Embryonic facial prominence (tissue), 1 donor: Measurements from ENCODE around the gene BRSK1.

Experiments
- DNase-seq: peaks from one replicate; pipeline ENCODE4 v3.0.0-alpha.2; 2016; ENCODE audit errors: extremely low spot score

Gene BRSK1

DNA sequence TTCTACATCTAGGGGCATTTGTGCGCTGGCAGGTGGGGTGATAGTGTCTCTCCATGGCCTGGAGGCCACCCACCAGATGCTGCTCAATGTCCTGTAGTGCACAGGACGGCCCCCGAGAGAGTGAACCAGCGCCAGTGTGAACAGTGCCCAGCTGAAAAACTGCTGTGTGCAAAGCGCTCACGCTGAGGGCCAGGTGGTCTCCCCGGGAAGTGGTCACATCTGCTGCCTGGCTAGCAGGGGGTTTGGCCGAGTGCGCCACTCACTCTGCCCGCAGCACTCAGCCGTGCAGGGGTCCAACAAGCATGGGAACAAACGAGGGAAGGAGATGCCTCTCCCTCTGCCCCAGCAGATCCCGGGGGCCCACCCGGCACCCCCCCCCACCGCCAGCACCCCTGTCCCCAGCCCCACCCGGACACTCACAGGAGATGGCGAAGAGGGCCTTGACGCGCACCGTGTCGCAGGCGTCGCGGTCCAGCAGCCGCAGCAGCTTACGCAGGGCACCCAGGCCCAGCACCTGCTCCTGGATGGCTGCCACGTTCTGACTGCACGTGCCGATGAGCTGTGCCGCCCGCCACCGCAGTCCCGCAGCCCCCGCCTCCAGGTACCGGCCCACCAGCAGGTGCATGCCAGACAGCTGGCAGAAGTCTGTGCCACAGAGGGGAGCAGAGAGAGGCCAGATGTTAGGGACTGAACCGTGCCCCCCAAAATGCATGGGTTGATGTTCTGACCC lies 9.7 kb upstream of the BRSK1 start:
- no peak for DNase-seq

DNA sequence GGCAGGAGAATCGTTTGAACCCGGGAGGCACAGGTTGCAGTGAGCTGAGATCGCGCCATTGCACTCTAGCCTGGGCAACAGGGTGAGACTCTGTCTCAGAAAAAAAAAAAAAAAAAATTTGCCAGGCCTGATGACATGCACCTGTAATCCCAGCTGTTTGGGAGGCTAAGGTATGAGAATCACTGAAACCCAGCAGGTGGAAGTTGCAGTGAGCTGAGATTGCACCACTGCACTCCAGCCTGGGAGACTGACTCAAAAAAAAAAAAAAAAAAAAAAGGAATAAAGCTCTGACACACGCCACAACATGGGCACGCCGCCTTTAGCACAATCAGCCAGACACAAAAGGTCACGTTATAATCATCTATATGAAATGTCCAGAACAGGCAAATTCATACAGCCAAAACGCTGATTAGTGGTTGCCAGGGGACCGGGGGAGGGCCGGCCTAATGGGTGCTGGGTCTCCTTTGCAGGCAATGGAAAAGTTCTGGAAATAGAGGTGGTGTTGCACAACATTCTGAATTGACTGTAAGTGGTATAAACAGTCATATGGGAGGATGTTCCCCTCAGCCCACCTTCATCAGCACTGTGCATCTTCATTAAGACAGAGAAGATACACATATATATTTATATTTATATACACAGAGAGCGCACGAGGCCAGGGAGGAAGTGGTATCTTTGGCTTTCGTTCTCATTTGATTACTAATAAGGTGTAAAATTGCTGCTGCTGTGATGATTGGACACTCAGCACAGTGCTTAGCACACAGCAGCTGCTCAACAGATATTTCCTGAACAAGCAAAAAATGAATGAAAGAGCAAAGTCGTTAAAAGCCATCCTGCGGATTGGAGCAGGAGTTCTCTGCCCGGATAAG lies 7.7 kb upstream of the BRSK1 start:
- DNase-seq = no peak

DNA sequence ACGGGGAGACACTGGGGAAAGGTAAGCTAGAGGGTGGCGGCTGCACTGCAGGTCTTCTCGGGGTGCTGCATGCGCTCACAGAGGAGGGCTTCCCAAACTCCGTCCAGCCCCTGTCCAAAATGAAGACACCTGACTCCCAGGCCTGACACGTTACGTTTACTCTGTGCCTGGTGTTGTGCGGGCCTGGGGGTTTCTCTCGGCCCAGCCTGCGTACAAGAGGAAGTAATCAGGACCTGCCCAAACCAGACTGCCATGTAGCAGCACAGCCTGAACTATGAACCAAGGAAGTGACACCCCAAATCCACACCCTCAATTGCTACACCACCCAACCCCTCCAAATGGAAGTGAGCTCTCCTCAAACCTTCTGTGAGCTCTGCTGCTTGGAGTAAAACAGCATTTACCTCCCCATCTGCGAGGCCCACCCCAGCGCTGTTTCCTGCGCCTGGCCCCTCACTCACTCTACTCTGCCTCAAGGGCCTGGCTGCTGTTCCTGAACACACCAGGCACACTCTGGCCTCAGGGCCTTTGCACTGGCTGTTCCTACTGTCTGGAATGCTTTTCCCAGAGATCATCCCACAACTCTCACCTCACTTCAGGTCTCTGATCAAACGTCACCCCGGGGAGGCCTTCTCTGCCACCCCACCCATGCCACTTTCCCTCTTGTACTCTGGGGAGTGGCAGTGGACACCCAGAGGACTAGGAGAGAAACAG lies 6.9 kb upstream of the BRSK1 start:
- DNase-seq = no peak

DNA sequence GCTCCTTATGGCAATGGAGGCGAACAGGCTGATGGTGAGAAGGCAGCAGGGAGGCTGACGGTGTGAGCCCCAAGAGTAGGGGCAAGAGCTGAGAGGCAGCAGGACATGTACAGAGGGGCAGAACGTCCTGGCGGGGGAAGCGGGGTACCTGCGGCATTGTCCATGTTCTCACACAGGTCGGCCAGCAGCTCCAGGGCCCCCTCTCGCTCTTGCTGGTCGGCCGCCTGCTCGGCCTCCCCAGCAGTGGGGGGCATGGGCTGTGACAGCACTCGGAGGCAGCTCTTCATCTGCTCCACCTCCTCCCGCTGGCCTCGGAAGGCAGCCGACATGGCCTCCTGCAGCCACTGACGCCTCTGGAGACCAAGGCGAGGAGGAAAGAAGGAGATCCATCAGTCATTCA lies 6.3 kb upstream of the BRSK1 start:
- DNase-seq = no peak

DNA sequence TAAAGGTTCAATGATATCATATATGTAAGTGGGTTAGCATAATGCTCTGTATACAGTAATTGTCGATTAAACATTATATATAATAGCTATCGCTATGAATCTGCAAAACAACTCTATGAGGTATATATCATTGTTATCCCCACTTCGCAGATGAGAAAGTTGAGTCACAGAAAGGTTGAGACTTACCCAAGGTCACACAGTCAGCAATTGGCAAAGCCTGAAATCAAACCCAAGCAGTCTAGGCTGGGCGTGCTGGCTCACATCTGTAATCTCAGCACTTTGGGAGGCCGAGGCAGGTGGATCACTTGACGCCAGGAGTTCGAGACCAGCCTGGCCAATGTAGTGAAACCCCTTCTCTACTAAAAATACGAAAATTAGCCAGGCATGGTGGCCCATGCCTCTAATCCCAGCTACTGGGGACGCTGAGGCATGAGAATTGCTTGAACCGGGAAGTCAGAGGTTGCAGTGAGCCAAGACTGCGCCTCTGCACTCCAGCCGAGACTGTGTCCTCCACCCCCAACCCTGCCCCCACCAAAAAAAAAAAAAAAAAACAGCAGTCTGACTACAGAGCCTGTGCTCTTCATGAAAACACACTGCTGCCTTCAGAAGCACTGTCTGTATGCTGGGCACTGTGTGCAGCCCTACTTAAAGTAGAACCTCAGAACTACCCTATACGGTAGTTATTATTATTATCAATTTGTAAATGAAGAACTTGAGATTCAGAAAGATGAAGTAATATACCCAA lies 5.2 kb upstream of the BRSK1 start:
- DNase-seq = no peak

DNA sequence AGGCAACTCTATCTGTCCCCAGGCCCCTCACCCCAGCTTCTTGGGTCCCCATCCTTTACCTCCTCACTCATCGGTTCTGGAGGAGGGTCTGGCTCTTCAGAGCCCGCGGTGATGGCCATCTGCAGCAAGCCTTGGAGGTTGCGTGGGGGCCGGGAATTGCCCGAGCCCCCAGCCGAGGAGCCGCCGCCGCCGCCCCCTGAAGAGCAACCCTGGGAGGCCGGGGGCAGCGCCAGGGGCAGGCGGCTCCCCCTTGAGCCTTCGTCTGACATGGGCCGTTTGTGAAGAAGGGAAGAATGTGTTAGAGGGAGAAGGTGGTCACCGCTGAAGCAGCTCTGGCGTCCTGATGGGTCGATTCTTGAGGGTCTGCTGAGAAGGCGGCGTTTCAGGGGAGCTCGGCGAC lies 4.5 kb upstream of the BRSK1 start:
- no peak for DNase-seq

DNA sequence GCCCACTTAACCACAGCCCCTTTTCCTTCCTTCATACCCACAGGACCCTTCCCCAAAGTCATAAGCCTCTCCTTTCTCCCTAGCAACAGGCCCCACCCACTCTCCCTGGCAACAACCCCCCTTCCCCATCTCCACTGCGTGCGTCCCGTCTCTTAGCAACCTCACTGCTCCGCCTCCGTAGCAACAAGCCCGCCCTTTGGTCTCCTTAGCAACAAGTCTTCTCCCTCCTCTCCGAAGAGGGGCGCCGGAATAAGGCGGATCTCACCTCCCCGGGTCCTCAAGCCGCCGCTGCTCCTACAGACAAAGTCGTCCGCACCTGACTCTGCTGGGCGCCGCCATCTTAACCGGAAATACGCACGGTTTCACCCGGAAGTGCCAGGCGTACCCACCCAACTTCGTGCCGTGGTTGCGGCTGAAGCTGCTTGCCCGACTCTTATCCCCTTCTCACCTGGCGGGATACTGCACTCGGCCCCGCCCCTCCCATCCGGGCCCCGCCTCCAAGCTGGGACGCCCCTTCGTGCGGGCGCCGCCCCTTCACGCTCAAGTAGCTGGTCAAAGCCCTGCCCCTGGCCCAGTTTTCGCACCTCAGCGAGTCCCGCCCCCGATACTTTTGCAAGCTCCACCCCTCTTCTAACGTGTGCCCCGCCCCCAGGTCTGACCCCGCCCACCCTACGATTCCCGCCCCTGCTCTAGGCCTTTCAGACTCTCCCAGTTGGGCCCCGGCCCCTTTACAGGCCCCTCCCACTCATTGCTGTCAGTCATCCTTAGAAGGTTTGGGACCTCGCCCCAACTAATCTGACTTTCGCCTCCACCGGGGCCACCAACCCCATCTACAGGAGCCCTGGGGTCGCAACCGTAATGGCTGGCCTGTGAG lies 3.8 kb upstream of the BRSK1 start, which contains the start of gene HSPBP1:
Gene HSPBP1, minus strand, starts transcription at position 341 of the 874 bp plus-strand sequence. CDS start 502 bp downstream, outside the sequence.
- DNase-seq = peak; percentile 90

DNA sequence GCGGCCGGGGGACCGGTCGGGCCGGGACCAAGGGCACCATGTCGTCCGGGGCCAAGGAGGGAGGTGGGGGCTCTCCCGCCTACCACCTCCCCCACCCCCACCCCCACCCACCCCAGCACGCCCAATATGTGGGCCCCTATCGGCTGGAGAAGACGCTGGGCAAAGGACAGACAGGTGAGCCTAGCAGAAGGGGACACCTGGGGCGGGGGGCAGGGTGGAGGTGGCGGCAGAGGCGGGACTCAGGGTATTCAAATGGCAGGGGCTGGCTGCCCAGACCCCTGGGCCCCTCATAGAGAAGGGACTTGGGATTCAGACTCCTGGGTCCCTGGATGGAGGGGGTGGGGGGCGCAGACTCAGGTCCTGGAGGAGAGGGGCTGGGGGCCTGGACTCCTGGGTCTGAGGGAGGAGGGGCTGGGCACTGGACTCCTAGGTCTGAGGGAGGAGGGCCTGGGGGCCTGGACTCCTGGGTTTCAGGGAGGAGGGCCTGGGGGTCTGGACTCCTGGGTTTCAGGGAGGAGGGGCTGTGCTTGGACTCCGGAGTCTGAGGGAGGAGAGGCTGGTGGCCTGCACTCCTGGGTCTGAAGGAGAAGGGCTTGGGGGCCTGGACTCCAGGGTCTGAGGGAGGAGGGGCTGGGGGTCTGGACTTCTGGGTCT lies 735 bp downstream of the BRSK1 start:
- no peak for DNase-seq

DNA sequence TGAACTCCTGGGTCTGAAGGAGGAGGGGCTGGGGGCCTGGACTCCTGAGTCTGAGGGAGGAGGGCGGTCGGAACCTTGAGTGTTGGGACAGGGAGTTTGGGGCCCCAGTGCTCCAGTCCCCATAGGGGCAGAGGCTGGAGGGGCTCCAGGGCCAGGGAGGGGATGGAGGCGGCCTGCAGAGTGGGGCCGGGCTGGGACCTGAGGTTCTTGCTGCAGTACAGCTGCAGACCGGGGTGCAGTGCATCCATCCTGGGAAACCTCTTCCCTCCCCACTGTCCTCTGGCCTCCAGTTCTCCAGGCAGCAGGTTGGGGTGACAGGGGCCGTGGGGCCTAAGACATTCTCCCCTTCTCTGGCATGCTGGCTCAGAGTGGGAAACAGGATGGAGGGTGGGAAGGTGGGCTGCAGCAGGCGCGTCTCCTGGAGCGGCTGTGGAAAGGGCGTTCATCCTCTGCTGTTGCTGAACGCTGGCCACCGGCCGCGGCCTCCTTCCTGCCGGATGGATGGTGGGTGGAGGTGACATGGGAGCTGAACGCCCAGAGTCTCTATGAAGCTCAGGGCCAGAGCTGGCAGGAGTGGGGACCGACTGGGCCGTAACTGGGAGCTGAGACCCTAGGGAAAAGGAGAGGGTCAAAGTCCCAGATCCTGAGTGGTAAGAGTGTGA lies 1.6 kb downstream of the BRSK1 start:
- no peak for DNase-seq

DNA sequence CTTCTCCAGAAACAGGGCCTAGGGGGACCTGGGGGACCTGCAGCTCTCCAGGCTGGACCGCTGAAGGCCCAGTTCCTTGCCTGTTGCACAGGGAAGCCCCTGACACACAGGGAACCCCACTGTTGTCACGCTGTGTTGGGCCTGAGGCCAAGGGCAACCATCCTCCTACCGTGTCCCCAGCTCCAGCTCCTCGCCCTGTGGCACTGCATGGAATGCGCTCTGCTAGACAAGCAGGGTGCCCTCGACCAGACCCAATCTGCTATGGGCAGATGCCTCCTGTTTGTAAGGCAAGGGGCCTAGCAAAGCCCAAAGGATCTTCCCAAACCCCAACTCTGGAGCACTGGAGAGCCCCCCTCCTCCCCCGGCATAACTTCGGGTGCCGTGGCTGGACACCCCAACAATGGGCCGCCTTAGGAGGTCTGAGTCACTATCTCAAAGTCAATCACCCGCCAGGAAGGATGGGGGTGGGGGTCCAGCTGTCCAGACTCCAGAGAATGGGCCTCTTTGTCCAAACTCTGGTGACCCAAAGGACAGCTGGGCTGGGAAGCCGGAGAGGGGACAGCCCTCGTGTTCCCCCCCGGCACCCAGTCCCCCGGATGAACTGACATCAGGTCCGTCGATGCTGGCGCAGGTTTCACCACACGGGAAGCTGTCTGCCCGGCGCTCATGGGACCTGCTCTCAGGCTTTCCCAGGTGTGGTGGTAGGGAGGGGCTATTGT lies 3.7 kb downstream of the BRSK1 start:
- DNase-seq = no peak

DNA sequence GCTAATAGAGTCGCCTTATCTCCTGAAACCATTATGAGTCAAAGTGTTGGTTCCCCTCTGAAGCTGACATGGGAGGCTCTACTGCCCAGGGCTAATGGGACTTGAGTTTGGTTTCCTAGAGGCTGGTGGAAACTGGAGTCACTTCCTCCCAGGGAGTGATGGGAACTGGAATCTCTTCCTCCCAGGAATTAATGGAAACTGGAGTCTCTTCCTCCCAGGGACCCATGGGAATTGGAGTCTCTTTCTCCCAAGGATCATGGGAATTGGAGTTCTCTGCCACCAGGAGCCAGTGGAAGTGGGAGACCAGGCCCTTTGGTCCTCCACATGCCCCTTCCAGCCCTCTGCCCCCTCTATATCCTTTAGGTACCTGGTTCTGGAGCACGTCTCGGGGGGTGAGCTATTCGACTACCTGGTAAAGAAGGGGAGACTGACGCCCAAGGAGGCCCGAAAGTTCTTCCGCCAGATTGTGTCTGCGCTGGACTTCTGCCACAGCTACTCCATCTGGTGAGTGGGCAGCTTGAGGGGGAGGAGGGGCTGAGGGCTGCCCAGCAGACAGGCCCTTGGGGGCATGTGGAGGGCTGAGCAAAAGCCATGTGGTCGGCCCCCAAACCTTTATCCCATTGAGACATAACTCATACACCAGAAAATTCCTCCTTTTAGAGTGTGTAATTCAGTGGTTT lies 5.5 kb downstream of the BRSK1 start:
- no peak for DNase-seq

DNA sequence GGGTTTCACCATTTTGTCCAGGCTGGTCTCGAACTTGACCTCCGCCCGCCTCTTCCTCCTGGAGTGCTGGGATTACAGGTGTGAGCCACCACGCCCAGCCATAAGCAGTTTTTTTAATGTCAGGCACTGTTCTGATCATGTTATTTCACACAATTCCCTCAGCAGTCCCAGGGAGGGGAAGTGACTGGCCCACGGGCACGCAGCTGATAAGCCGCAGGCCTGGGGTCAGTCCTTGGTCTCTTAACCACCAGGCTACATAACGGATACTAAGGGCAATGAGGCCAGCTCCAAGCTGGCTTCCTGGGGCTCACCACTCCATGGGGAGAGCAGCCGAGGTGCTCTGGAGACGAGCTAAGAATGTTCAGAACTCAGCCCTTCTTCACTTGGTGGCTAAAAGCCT lies 13.5 kb downstream of the BRSK1 start:
- no peak for DNase-seq

DNA sequence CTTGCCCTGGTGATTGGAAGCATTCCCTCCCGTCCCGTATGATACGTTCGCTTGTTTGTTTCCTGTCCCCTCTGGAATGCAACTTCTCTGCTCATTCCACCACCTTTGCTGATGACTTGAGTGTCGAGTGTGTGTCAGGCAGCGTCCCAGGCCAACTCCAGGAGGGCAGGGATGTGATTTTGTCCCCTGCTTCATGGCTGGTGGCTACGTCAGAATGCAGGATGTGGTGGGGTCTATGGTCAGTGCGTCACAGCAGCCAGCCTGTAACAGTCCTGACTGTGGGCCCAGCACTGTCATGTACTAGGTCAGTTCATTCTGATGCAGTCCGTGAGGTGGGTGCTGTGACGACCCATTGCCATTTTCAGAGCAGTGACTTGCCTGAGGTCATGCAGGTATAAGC lies 16.2 kb downstream of the BRSK1 start:
- DNase-seq = no peak

DNA sequence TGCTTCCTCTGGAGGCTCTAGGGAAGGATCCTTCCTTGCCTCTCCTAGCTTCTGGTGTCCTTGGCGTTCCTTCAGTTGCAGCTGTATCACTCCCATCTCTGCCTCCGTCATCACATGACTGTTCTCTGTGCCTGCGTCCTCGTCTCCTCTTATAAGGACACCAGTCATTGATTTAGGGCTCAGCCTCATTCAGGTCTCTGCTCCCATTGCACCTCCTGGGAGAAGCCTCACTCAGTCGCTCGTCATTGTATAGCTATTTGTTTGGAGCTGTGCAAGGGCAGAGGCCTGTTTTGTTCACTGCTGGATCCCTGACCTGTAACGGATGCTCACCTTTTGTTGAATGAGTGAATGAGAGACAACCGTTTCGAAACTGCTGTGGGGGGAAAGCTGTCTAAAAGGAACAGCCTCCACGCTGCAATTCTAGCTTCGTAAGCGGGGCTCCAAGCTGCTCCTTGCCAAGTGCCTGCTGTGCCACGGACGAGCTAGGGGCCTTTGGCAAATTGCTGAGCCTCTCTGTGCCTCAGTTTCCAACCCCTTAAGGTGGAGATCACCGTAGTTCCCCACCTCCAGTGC lies 17.2 kb downstream of the BRSK1 start:
- DNase-seq = no peak

DNA sequence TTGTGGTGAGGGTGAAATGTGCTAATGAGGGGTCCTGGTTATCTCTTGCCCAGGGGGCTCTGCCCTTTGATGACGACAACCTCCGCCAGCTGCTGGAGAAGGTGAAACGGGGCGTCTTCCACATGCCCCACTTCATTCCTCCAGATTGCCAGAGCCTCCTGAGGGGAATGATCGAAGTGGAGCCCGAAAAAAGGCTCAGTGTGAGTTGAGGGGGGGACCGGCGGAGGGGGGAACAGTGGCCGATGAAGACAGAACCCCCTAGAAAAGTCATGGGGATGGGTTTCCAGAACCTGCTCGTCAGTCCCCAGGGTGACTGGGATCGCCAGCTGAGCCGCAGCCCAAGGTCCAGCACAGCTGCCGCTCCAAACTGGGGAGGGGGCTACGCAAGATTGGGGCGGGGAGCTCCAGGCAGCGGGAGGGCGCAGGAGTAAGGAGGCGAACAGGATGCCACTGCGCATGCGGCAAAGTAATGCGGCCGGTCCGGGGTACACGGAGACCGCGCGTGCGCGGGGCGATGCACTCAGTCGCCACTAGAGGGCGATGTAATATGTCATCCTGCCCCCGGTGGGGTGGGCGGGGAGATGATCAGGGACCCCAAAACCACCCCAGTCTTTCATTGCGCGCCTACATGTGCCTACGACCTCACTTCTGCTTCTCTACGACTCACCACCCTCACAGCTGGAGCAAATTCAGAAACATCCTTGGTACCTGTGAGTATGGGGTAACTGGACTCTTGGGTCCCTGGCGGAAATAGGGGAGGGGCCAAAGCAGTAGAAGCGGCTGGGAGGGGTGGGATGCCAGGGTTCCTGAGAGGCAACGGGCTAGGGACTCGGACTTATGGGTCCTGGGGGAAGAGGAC lies 17.9 kb downstream of the BRSK1 start:
- peak; percentile 83 for DNase-seq

DNA sequence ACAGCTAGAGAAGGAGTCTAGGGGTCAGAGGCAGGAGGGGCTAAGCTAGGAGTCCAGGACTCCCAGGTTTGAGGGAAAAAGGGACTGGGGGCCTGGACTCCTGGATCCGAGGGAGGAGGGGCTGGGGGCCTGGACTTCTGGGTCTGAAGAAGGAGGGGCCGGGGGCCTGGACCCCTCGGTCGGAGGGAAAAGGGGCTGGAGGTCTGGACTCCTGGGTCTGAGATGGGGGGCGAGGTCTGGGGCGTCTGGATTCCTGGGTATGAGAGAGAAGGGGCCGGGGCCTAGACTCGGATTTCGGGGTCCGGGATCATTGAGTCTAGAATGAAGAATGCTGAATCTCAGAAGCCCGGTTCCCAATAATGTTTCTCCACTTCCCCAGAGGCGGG lies 18.5 kb downstream of the BRSK1 start:
- no peak for DNase-seq

DNA sequence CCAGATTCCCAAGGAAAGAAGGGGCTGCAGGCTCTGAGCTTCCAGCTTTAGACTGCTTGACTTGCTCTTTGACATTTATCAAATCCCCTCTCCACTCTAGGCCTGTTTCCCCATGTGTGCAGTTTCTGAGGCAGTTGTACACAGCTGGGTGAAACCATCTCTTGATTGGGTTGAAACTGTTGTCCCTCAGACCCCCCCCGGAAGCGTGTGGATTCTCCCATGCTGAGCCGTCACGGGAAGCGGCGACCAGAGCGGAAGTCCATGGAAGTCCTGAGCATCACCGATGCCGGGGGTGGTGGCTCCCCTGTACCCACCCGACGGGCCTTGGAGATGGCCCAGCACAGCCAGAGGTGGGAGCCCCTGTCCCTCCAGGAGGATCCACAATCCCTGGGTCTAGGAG lies 19.7 kb downstream of the BRSK1 start:
- DNase-seq = no peak
